HepG2 (cell line): Measurements from ENCODE around the gene NCBP3. TPM values are rescaled to one million over a fixed set of nuclear protein-coding genes. Genes with fewer than 3 reads are reported as not detected.
A peak's percentile ranks its signal among the peaks of the same experiment; 100 is the strongest.

Experiments
- ATAC-seq: fragments of 200-7000 bp; cut with Tn5 transposase; 3 replicates; pipeline ENCODE4 v1.9.1; 2020; ENCODE audit warnings: mild to moderate bottlenecking, moderate library complexity
- BruUV-seq: library from RNA; stranded (reverse); fragments of 400-500 nt; replicated peaks from 2 replicates; lab custom pipeline; 2021; lab: Mats Ljungman, UMichigan
- CTCF ChIA-PET: fragments of 300-600 bp; formaldehyde crosslinking; extraction: SDS; loops from one replicate; lab custom pipeline; 2021; ENCODE audit warnings: low total read pairs, inconsistent platforms, low intra/inter-chr PET ratio; lab: Yijun Ruan, JAX
- POLR2A ChIA-PET: fragments of 350-600 bp; sonication (Branson Sonifier 250); formaldehyde crosslinking; loops from one replicate; lab custom pipeline; 2020; ENCODE audit warnings: antibody characterized with exemption, inconsistent platforms; lab: Yijun Ruan, JAX
- DNase-seq: peaks from one replicate; pipeline ENCODE4 v3.0.0-alpha.2; 2015; ENCODE audit warnings: low spot score
- FAIRE-seq: peaks from 3 replicates; lab custom pipeline; 2011; peaks lifted over from hg19 to GRCh38; lab: Jason Lieb, UNC
- H2AFZ ChIP-seq: one replicate; pipeline ENCODE4 v1.6.1; 2011; ENCODE audit warnings: low read length, inconsistent platforms
- H3K27ac ChIP-seq: fragments of 300-600 bp; 3 replicates; pipeline ENCODE4 v1.8.0; 2011; ENCODE audit warnings: mixed run types, mild to moderate bottlenecking, mixed read lengths, low read length, inconsistent platforms; ENCODE audit not compliant: insufficient read depth; ENCODE audit errors: extremely low read length
- H3K27me3 ChIP-seq, 2 experiments: fragments of 200-600 bp in 1 of 2; 2 replicates in 1 of 2; 3 replicates in 1 of 2; pipeline versions ENCODE4 v1.6.0 to v1.8.0; 2011; ENCODE audit warnings: low read length in 2 of 2, mild to moderate bottlenecking in 2 of 2, moderate library complexity in 2 of 2, inconsistent platforms in 1 of 2; ENCODE audit not compliant: insufficient read depth in 2 of 2, control insufficient read depth in 1 of 2
- H3K36me3 ChIP-seq, 2 experiments: fragments of 200-600 bp in 1 of 2; replicated peaks in 1 of 2; 2 replicates in 1 of 2; 3 replicates in 1 of 2; pipeline versions ENCODE4 v1.5.1 to v1.8.0; 2011; ENCODE audit warnings: low read length in 2 of 2, inconsistent platforms in 1 of 2; ENCODE audit not compliant: insufficient read depth in 2 of 2, control insufficient read depth in 1 of 2
- H3K4me1 ChIP-seq: 2 replicates; pipeline ENCODE4 v1.5.1; 2012; ENCODE audit warnings: low read length, inconsistent platforms; ENCODE audit not compliant: insufficient read depth
- H3K4me2 ChIP-seq: 2 replicates; pipeline ENCODE4 v1.6.0; 2011; ENCODE audit warnings: low read depth, low read length, inconsistent platforms
- H3K4me3 ChIP-seq, 3 experiments: fragments of 200-600 bp in 1 of 3; sonication (generic), shearing (Covaris generic) in 1 of 3; replicated peaks in 1 of 3; 2 replicates each; pipeline ENCODE4 v1.5.1; 2011 to 2016; ENCODE audit warnings: low read length in 3 of 3, inconsistent platforms in 2 of 3, low read depth in 2 of 3, mild to moderate bottlenecking in 2 of 3, control low read depth in 1 of 3, mixed read lengths in 1 of 3; ENCODE audit not compliant: insufficient read depth in 1 of 3
- H3K79me2 ChIP-seq: one replicate; pipeline ENCODE4 v1.6.1; 2011; ENCODE audit warnings: low read length, inconsistent platforms; ENCODE audit not compliant: insufficient read depth
- H3K9ac ChIP-seq: 2 replicates; pipeline ENCODE4 v1.6.0; 2011; ENCODE audit warnings: mild to moderate bottlenecking, low read depth, low read length, inconsistent platforms; ENCODE audit not compliant: insufficient read depth
- H3K9me3 ChIP-seq: 2 replicates; pipeline ENCODE4 v1.5.1; 2012; ENCODE audit warnings: mild to moderate bottlenecking, low read length
- H4K20me1 ChIP-seq: 2 replicates; pipeline ENCODE4 v1.6.0; 2011; ENCODE audit warnings: inconsistent platforms, mild to moderate bottlenecking, low read length, moderate library complexity; ENCODE audit not compliant: insufficient read depth
- BRD4 ChIP-seq: sonication (generic); formaldehyde crosslinking; IDR thresholded peaks from 2 replicates; pipeline ENCODE4 v1.4.0; 2020; ENCODE audit warnings: missing genetic modification reagents
- NR1H2 ChIP-seq: sonication (generic); formaldehyde crosslinking; IDR thresholded peaks from 2 replicates; pipeline ENCODE4 v1.8.1; 2022; ENCODE audit warnings: low read depth, missing genetic modification reagents, borderline replicate concordance
- NR2F1 ChIP-seq, 2 experiments: fragments of 450-650 bp in 1 of 2; formaldehyde crosslinking in 1 of 2; IDR thresholded peaks; 2 replicates each; pipeline versions ENCODE4 v1.5.0 to v1.6.1; 2016 to 2020; ENCODE audit warnings: mild to moderate bottlenecking in 1 of 2, missing compliant biosample characterization in 1 of 2, missing genetic modification reagents in 1 of 2, moderate library complexity in 1 of 2
- SALL2 ChIP-seq: sonication (generic); formaldehyde crosslinking; IDR thresholded peaks from 2 replicates; pipeline ENCODE4 v1.8.1; 2023; ENCODE audit warnings: mild to moderate bottlenecking, missing genetic modification reagents, inconsistent platforms
- TOE1 ChIP-seq: sonication (generic); formaldehyde crosslinking; IDR thresholded peaks from 2 replicates; pipeline ENCODE4 v1.4.0; 2020; ENCODE audit warnings: mild to moderate bottlenecking, missing genetic modification reagents
- ZFY ChIP-seq: sonication (generic); formaldehyde crosslinking; IDR thresholded peaks from 2 replicates; pipeline ENCODE4 v1.4.0; 2020; ENCODE audit warnings: missing genetic modification reagents
- WGBS: methylation state at CpG from one replicate; pipeline ENCODE4 v1.1.6; 2017; ENCODE audit warnings: low lambda C conversion rate; 5-methylcytosine and 5-hydroxymethylcytosine counted together
- in situ Hi-C: cut with HindIII; loops from 2 replicates; pipeline ENCODE4 v1.10.0; 2017; ENCODE audit warnings: low pct_unique_long_range_greater_than_20kb; ENCODE audit not compliant: extremely low pct_ligation_motif_present
- intact Hi-C: fragments of 100-400 bp; cut with micrococcal nuclease; formaldehyde crosslinking; loops from one replicate; pipeline ENCODE4 v1.10.0; 2022; ENCODE audit not compliant: unreplicated experiment
- polyA plus RNA-seq, 8 experiments: library from polyadenylated mRNA; depleted of rRNA in 3 of 8; stranded (reverse) in 7 of 8; unstranded in 1 of 8; fragments of >200 nt; fragmentation: Illumina TruSeq in 4 of 8; extraction: Trizol in 4 of 8; gene quantifications; 2 replicates each; pipeline versions ENCODE4 v1.2.1 to v1.2.3, GENCODE V29; 2011 to 2016; ENCODE audit warnings: low read depth in 4 of 8, missing spikeins in 1 of 8, mixed read lengths in 1 of 8; ENCODE audit not compliant: insufficient read depth in 1 of 8
- total RNA-seq, 5 experiments: library from RNA; depleted of rRNA; stranded (reverse); fragments of >200 nt; fragmentation: Illumina TruSeq; extraction: Trizol; gene quantifications; 2 replicates each; pipeline ENCODE4 v1.2.3, GENCODE V29; 2016; ENCODE audit warnings: low read depth in 1 of 5
- TF ChIP-seq, protein P1 (sequence below): sonication (generic); formaldehyde crosslinking; IDR thresholded peaks from 2 replicates; pipeline ENCODE4 v1.4.0; 2020; ENCODE audit warnings: missing genetic modification reagents
- TF ChIP-seq, protein P2 (sequence below): sonication (generic); formaldehyde crosslinking; IDR thresholded peaks from 2 replicates; pipeline ENCODE4 v1.4.0; 2020; ENCODE audit warnings: mild to moderate bottlenecking, missing genetic modification reagents

NCBP3 gene
- total and polyA plus RNA-seq, 2 of the 13 experiments (the other 11 are each of a cell fraction or from before 2014, with no cell fraction given) = 19.5 to 24.8 TPM

DNA sequence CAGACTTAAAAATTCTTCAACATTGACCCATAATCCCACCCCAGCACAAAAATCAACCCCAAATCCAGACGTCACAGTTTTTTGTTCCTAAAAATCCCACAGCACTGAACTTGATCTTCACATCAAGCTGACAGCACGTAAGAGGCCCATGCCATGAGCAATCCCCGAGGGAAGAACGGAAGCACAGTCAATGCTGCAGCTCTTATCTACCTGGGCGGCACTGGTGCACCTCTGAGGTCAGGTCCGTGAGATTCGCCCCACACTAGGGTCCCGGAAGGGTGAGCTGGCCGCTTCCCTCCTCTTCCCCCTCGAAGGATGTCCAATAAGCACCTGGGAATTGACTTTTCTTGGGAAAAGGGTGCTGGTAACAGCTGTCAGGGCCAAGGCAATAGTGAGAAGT, 33.8 kb downstream of the NCBP3 start:
- TSS peak; percentile 32 for BruUV-seq
- H3K4me3 ChIP-seq = no peak overlapping the region
- DNase-seq (no peak), ATAC-seq (no peak), FAIRE-seq (no peak)
- no peak overlapping the region for H3K9ac ChIP-seq
- no peak overlapping the region for H3K27ac ChIP-seq
- no peak overlapping the region for H2AFZ ChIP-seq
- intact Hi-C loops (no loop called here), in situ Hi-C loops (no loop called here)
- H3K36me3 ChIP-seq = peaks cover 21 to 65% of the 10 kb centered on the region in 2 experiments; a peak in 4 of 5 replicates
- H3K4me2 ChIP-seq = no peak overlapping the region
- POLR2A ChIA-PET = interaction anchor here (1.6 kb wide), 1 partner anchor 10 kb away, joined by 5 read pairs; no protein-coding TSS in a partner anchor
- CTCF ChIA-PET = no interaction called here
- no peak for TF ChIP-seq TOE1 (CRISPR knock-in tag)
- no peak for TF ChIP-seq NR2F1 (CRISPR knock-in tag; IDR thresholded peaks at IDR 0.05)
- TF ChIP-seq, protein P1, sequence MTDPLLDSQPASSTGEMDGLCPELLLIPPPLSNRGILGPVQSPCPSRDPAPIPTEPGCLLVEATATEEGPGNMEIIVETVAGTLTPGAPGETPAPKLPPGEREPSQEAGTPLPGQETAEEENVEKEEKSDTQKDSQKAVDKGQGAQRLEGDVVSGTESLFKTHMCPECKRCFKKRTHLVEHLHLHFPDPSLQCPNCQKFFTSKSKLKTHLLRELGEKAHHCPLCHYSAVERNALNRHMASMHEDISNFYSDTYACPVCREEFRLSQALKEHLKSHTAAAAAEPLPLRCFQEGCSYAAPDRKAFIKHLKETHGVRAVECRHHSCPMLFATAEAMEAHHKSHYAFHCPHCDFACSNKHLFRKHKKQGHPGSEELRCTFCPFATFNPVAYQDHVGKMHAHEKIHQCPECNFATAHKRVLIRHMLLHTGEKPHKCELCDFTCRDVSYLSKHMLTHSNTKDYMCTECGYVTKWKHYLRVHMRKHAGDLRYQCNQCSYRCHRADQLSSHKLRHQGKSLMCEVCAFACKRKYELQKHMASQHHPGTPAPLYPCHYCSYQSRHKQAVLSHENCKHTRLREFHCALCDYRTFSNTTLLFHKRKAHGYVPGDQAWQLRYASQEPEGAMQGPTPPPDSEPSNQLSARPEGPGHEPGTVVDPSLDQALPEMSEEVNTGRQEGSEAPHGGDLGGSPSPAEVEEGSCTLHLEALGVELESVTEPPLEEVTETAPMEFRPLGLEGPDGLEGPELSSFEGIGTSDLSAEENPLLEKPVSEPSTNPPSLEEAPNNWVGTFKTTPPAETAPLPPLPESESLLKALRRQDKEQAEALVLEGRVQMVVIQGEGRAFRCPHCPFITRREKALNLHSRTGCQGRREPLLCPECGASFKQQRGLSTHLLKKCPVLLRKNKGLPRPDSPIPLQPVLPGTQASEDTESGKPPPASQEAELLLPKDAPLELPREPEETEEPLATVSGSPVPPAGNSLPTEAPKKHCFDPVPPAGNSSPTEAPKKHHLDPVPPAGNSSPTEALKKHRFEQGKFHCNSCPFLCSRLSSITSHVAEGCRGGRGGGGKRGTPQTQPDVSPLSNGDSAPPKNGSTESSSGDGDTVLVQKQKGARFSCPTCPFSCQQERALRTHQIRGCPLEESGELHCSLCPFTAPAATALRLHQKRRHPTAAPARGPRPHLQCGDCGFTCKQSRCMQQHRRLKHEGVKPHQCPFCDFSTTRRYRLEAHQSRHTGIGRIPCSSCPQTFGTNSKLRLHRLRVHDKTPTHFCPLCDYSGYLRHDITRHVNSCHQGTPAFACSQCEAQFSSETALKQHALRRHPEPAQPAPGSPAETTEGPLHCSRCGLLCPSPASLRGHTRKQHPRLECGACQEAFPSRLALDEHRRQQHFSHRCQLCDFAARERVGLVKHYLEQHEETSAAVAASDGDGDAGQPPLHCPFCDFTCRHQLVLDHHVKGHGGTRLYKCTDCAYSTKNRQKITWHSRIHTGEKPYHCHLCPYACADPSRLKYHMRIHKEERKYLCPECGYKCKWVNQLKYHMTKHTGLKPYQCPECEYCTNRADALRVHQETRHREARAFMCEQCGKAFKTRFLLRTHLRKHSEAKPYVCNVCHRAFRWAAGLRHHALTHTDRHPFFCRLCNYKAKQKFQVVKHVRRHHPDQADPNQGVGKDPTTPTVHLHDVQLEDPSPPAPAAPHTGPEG = no peak
- no peak for TF ChIP-seq NR1H2
- TF ChIP-seq ZFY (CRISPR knock-in tag) = no peak
- TF ChIP-seq SALL2 (CRISPR knock-in tag) = no peak
- no peak for TF ChIP-seq BRD4 (CRISPR knock-in tag)
- TF ChIP-seq, protein P2, sequence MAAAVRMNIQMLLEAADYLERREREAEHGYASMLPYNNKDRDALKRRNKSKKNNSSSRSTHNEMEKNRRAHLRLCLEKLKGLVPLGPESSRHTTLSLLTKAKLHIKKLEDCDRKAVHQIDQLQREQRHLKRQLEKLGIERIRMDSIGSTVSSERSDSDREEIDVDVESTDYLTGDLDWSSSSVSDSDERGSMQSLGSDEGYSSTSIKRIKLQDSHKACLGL (CRISPR knock-in tag) = no peak
- no peaks in the 10 kb centered on the region for H3K27me3 ChIP-seq
- no peaks in the 10 kb centered on the region for H3K9me3 ChIP-seq
- 97% methylated on average over 10 of the region's 10 CpGs for WGBS
- no peaks in the 10 kb centered on the region for H3K4me1 ChIP-seq
- no peaks in the 10 kb centered on the region for H3K79me2 ChIP-seq
- H4K20me1 ChIP-seq = no peaks in the 10 kb centered on the region
